ENCODE results near the gene TRERF1. TPM values are rescaled to one million over a fixed set of nuclear protein-coding genes. Genes with fewer than 3 reads are reported as not detected.

The TRERF1 gene
- polyA plus RNA-seq, 1 experiment = 3.5 TPM

- ChIA-PET POLR2A (no interaction called here), CTCF (interaction anchor here (0.6 to 0.7 kb wide), 2 partner anchors 16 to 528 kb away, joined by 3 read pairs; no protein-coding TSS in a partner anchor)
- no peak overlapping the region for H3K4me3 ChIP-seq (ENCODE audit: low read depth, low read length)
- no peak for DNase-seq (ENCODE audit: low read depth)
- TF ChIP-seq CTCF (IDR thresholded peaks at IDR 0.05; ENCODE audit: insufficient read depth, low read depth, low read length) = no peak
- H3K36me3 ChIP-seq (ENCODE audit: control insufficient read depth, insufficient read depth, low read length) = peaks cover 2% of the 10 kb centered on the region
- no peaks in the 10 kb centered on the region for H3K27me3 ChIP-seq (ENCODE audit: control insufficient read depth, insufficient read depth, low read length)
Measured at GRCh38 chr6:42369568-42369967, 82.2 kb downstream of the TRERF1 start.

- peaks cover 2% of the 10 kb centered on the region for H3K36me3 ChIP-seq (ENCODE audit: control insufficient read depth, insufficient read depth, low read length)
- ChIA-PET POLR2A (no interaction called here), CTCF (no interaction called here)
- no peak for DNase-seq (ENCODE audit: low read depth)
- H3K4me3 ChIP-seq (ENCODE audit: low read depth, low read length) = no peak overlapping the region
- TF ChIP-seq CTCF (IDR thresholded peaks at IDR 0.05; ENCODE audit: insufficient read depth, low read depth, low read length) = no peak
- H3K27me3 ChIP-seq (ENCODE audit: control insufficient read depth, insufficient read depth, low read length) = no peaks in the 10 kb centered on the region
Measured at GRCh38 chr6:42368181-42368580, 83.5 kb downstream of the TRERF1 start.

GRCh38 chr6:42367353-42368011 lies 84.2 kb downstream of the TRERF1 start:
- Histone ChIP-seq H3K4me3 (ENCODE audit: low read depth, low read length) (no peak overlapping the region), H3K27me3 (ENCODE audit: control insufficient read depth, insufficient read depth, low read length) (no peaks in the 10 kb centered on the region), H3K36me3 (ENCODE audit: control insufficient read depth, insufficient read depth, low read length) (peaks cover 2% of the 10 kb centered on the region)
- CTCF ChIA-PET = interaction anchor here (0.6 to 2.2 kb wide), 2 partner anchors 18 to 180 kb away, joined by 3 to 9 read pairs; no protein-coding TSS in a partner anchor
- no peak for TF ChIP-seq CTCF (IDR thresholded peaks at IDR 0.05; ENCODE audit: insufficient read depth, low read depth, low read length)
- POLR2A ChIA-PET = no interaction called here
- DNase-seq (ENCODE audit: low read depth) = no peak

- H3K36me3 ChIP-seq (ENCODE audit: control insufficient read depth, insufficient read depth, low read length) = no peaks in the 10 kb centered on the region; the same call in 1 of the 2 replicates
- POLR2A ChIA-PET = no interaction called here
- CTCF ChIA-PET = interaction anchor here (0.6 to 2.2 kb wide), 2 partner anchors 18 to 180 kb away, joined by 3 to 9 read pairs; no protein-coding TSS in a partner anchor
- no peaks in the 10 kb centered on the region for H3K27me3 ChIP-seq (ENCODE audit: control insufficient read depth, insufficient read depth, low read length)
- no peak for TF ChIP-seq CTCF (IDR thresholded peaks at IDR 0.05; ENCODE audit: insufficient read depth, low read depth, low read length)
- H3K4me3 ChIP-seq (ENCODE audit: low read depth, low read length) = no peak overlapping the region
- DNase-seq (ENCODE audit: low read depth) = no peak
Measured at GRCh38 chr6:42366999-42367352, 84.8 kb downstream of the TRERF1 start.

- Histone ChIP-seq H3K27me3 (ENCODE audit: control insufficient read depth, insufficient read depth, low read length) (no peaks in the 10 kb centered on the region), H3K4me3 (ENCODE audit: low read depth, low read length) (no peak overlapping the region), H3K36me3 (ENCODE audit: control insufficient read depth, insufficient read depth, low read length) (no peaks in the 10 kb centered on the region; the same call in 1 of the 2 replicates)
- no peak for DNase-seq (ENCODE audit: low read depth)
- ChIA-PET POLR2A (no interaction called here), CTCF (interaction anchor here (2.2 kb wide), 1 partner anchor 181 kb away, joined by 9 read pairs; no protein-coding TSS in a partner anchor)
- TF ChIP-seq CTCF (IDR thresholded peaks at IDR 0.05; ENCODE audit: insufficient read depth, low read depth, low read length) = no peak
Measured at GRCh38 chr6:42366011-42366705, 85.6 kb downstream of the TRERF1 start.
